ENCODE results near the gene EDDM13. TPM values are rescaled to one million over a fixed set of nuclear protein-coding genes. Genes with fewer than 3 reads are reported as not detected.
A peak's percentile ranks its signal among the peaks of the same experiment; 100 is the strongest.

EDDM13 gene
- total and polyA plus RNA-seq, 2 of the 13 experiments (the other 11 are each of a cell fraction or from before 2014, with no cell fraction given): not detected

DNA sequence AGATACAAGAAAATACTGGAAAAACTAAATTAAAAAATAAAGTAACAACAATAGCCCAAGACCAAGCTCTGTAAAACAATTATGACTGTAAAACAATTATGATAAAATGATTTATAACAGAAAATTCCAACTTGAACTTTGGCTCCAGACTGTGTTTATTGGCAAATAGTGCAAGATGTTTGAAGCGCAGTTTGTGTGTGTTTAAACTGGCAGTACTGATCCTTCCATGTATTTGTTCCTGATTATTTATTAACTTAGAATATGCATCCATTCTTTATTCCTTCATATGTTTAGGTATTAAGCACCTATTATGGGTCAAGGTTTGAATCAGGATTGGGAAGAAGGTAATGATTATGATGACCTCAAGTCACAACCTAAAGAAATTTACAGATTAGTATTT, 83.0 kb downstream of the EDDM13 start (continued):
- TF ChIP-seq, protein P1, sequence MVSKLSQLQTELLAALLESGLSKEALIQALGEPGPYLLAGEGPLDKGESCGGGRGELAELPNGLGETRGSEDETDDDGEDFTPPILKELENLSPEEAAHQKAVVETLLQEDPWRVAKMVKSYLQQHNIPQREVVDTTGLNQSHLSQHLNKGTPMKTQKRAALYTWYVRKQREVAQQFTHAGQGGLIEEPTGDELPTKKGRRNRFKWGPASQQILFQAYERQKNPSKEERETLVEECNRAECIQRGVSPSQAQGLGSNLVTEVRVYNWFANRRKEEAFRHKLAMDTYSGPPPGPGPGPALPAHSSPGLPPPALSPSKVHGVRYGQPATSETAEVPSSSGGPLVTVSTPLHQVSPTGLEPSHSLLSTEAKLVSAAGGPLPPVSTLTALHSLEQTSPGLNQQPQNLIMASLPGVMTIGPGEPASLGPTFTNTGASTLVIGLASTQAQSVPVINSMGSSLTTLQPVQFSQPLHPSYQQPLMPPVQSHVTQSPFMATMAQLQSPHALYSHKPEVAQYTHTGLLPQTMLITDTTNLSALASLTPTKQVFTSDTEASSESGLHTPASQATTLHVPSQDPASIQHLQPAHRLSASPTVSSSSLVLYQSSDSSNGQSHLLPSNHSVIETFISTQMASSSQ (IDR thresholded peaks at IDR 0.05; ENCODE audit: low read depth): peak; percentile 87
- TF ChIP-seq, protein P1 (CRISPR knock-in tag; IDR thresholded peaks at IDR 0.05; ENCODE audit: borderline replicate concordance): peak; percentile 86; the same call in 1 of the 2 replicates
- no peak for TF ChIP-seq TP53 (CRISPR knock-in tag; conservative IDR thresholded peaks at IDR 0.05)
- TF ChIP-seq, protein P2, sequence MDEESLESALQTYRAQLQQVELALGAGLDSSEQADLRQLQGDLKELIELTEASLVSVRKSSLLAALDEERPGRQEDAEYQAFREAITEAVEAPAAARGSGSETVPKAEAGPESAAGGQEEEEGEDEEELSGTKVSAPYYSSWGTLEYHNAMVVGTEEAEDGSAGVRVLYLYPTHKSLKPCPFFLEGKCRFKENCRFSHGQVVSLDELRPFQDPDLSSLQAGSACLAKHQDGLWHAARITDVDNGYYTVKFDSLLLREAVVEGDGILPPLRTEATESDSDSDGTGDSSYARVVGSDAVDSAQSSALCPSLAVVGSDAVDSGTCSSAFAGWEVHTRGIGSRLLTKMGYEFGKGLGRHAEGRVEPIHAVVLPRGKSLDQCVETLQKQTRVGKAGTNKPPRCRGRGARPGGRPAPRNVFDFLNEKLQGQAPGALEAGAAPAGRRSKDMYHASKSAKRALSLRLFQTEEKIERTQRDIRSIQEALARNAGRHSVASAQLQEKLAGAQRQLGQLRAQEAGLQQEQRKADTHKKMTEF (CRISPR knock-in tag; IDR thresholded peaks at IDR 0.05): 0 out of 2 replicates have a peak, but pooled peaks have one; percentile 28
- TF ChIP-seq ASH2L (IDR thresholded peaks at IDR 0.05; ENCODE audit: insufficient read length, low read depth, low read length): peak; percentile 56
- TF ChIP-seq ISL2 (CRISPR knock-in tag; IDR thresholded peaks at IDR 0.05): 0 out of 2 replicates have a peak, but pooled peaks have one; percentile 25
- TF ChIP-seq POLR2A (IDR thresholded peaks at IDR 0.05; ENCODE audit: insufficient read depth in 1 of 2, low read depth in 2 of 2, low read length in 2 of 2): no peak
- TF ChIP-seq RARA (CRISPR knock-in tag; IDR thresholded peaks at IDR 0.05): peak; percentile 56
- TF ChIP-seq ZNF557 (CRISPR knock-in tag; IDR thresholded peaks at IDR 0.05): no peak
- no peak for TF ChIP-seq SIX1 (CRISPR knock-in tag; IDR thresholded peaks at IDR 0.05; ENCODE audit: borderline replicate concordance)
- peak; percentile 39; the same call in 1 of the 2 replicates for TF ChIP-seq HNF4G (IDR thresholded peaks at IDR 0.05; ENCODE audit: borderline replicate concordance, low read depth, low read length)
- no peak for TF ChIP-seq HNF4G (CRISPR knock-in tag; IDR thresholded peaks at IDR 0.05; ENCODE audit: borderline replicate concordance, low read depth)
- TF ChIP-seq ELF1 (CRISPR knock-in tag; IDR thresholded peaks at IDR 0.05): no peak
- TF ChIP-seq GATAD2A (CRISPR knock-in tag; IDR thresholded peaks at IDR 0.05): peak; percentile 27
- no peak for TF ChIP-seq ZSCAN22 (CRISPR knock-in tag; IDR thresholded peaks at IDR 0.05)
- no peak for TF ChIP-seq SOX6 (IDR thresholded peaks at IDR 0.05)
- peak; percentile 33; the same call in 1 of the 2 replicates for TF ChIP-seq SOX6 (CRISPR knock-in tag; IDR thresholded peaks at IDR 0.05)
- no peak for TF ChIP-seq NFATC3 (CRISPR knock-in tag; IDR thresholded peaks at IDR 0.05)
- TF ChIP-seq KDM6A (CRISPR knock-in tag; IDR thresholded peaks at IDR 0.05; ENCODE audit: low read depth): peak; percentile 46; the same call in 1 of the 2 replicates
- no peak for TF ChIP-seq HNRNPLL (IDR thresholded peaks at IDR 0.05; ENCODE audit: low read depth, low read length, poor library complexity, severe bottlenecking)
- peak; percentile 48; the same call in 1 of the 2 replicates for TF ChIP-seq ELF3 (CRISPR knock-in tag; IDR thresholded peaks at IDR 0.05)
- TF ChIP-seq, protein P3, sequence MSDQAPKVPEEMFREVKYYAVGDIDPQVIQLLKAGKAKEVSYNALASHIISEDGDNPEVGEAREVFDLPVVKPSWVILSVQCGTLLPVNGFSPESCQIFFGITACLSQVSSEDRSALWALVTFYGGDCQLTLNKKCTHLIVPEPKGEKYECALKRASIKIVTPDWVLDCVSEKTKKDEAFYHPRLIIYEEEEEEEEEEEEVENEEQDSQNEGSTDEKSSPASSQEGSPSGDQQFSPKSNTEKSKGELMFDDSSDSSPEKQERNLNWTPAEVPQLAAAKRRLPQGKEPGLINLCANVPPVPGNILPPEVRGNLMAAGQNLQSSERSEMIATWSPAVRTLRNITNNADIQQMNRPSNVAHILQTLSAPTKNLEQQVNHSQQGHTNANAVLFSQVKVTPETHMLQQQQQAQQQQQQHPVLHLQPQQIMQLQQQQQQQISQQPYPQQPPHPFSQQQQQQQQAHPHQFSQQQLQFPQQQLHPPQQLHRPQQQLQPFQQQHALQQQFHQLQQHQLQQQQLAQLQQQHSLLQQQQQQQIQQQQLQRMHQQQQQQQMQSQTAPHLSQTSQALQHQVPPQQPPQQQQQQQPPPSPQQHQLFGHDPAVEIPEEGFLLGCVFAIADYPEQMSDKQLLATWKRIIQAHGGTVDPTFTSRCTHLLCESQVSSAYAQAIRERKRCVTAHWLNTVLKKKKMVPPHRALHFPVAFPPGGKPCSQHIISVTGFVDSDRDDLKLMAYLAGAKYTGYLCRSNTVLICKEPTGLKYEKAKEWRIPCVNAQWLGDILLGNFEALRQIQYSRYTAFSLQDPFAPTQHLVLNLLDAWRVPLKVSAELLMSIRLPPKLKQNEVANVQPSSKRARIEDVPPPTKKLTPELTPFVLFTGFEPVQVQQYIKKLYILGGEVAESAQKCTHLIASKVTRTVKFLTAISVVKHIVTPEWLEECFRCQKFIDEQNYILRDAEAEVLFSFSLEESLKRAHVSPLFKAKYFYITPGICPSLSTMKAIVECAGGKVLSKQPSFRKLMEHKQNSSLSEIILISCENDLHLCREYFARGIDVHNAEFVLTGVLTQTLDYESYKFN (CRISPR knock-in tag; conservative IDR thresholded peaks at IDR 0.05): peak; percentile 90
- no peak for TF ChIP-seq FOXA1 (IDR thresholded peaks at IDR 0.05)
- TF ChIP-seq FOXA1 (CRISPR knock-in tag; IDR thresholded peaks at IDR 0.05): peak; percentile 40; the same call in 1 of the 2 replicates
